Measurements from ENCODE around the gene MPZL1. TPM values are rescaled to one million over a fixed set of nuclear protein-coding genes. Genes with fewer than 3 reads are reported as not detected.

MPZL1 gene
- total RNA-seq, 2 experiments from 2014 or later, result 1.2 to 1.5 TPM

DNA sequence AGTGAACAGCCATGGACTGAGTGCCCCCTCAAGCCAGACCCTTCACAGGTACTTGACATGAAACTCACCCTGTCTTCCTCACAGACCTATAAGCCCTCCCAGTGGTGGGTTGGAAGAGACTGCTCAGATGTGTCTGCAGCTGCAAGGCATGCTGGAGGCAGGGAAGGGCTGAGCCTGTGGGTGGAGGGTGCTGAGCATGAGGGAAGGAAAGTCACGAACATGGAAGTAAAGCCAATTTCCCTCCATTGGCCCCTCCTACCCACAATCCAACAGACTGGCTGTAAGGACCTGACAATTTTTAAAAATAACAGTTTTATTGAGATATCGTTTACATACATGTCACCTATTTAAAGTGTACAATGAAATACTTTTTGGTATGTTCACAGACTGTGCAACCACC, 47.6 kb upstream of the MPZL1 start:
- ChIA-PET POLR2A (interaction anchor here (2.1 kb wide), 1 partner anchor 31 kb away, joined by 5 read pairs; no protein-coding TSS in a partner anchor), CTCF (interaction anchor here (2.1 to 3.1 kb wide), 3 partner anchors 14 to 37 kb away, joined by 5 to 13 read pairs (median 5); no protein-coding TSS in a partner anchor)
- no peak overlapping the region for H3K4me3 ChIP-seq (ENCODE audit: low read length)
- no peak overlapping the region for H3K27ac ChIP-seq (ENCODE audit: low read depth in 1 of 2, low read length in 2 of 2)
- DNase-seq, result no peak
- Mint-ChIP-seq H3K27me3 (no peaks in the 10 kb centered on the region), H3K36me3 (ENCODE audit: low read depth) (peaks cover 60% of the 10 kb centered on the region), H3K4me3 (no peak overlapping the region), H3K27ac (no peak overlapping the region), H3K9me3 (no peaks in the 10 kb centered on the region), H3K4me1 (ENCODE audit: low read depth) (peaks cover 54% of the 10 kb centered on the region)
- ATAC-seq (ENCODE audit: poor library complexity), result no peak
- no peaks in the 10 kb centered on the region for H3K27me3 ChIP-seq (ENCODE audit: control insufficient read depth in 1 of 2, insufficient read depth in 2 of 2, low read length in 2 of 2)
- no peaks in the 10 kb centered on the region for H3K9me3 ChIP-seq (ENCODE audit: control insufficient read depth in 1 of 2, insufficient read depth in 1 of 2, low read length in 2 of 2)
- peaks cover 58% of the 10 kb centered on the region for H3K4me1 ChIP-seq (ENCODE audit: insufficient read depth, low read length)
- peaks cover 80% of the 10 kb centered on the region for H3K36me3 ChIP-seq (ENCODE audit: insufficient read depth, low read length)
- TF ChIP-seq, protein P1, sequence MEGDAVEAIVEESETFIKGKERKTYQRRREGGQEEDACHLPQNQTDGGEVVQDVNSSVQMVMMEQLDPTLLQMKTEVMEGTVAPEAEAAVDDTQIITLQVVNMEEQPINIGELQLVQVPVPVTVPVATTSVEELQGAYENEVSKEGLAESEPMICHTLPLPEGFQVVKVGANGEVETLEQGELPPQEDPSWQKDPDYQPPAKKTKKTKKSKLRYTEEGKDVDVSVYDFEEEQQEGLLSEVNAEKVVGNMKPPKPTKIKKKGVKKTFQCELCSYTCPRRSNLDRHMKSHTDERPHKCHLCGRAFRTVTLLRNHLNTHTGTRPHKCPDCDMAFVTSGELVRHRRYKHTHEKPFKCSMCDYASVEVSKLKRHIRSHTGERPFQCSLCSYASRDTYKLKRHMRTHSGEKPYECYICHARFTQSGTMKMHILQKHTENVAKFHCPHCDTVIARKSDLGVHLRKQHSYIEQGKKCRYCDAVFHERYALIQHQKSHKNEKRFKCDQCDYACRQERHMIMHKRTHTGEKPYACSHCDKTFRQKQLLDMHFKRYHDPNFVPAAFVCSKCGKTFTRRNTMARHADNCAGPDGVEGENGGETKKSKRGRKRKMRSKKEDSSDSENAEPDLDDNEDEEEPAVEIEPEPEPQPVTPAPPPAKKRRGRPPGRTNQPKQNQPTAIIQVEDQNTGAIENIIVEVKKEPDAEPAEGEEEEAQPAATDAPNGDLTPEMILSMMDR (IDR thresholded peaks at IDR 0.05), result no peak
- intact Hi-C loops (cut with DNase I, micrococcal nuclease), result no loop called here

DNA sequence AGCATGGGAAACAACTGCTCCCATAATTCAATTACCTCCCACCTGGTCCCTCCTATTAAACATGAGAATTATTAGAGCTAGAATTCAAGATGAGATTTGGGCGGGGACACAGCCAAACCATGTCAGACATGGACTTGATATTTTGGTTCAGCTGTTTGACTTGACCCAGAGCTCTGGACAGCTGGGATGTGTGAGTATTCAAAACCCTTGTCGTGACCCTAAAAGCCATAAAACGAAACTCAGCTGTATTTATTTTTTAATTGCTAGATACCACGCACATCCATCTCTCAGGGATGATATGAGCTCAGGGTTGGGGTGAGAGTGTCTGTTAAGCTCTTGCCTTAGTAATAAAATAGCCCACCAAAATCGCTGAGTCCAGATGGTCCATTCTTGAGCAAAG, 46.3 kb upstream of the MPZL1 start:
- Mint-ChIP-seq H3K36me3 (ENCODE audit: low read depth) (peaks cover 51% of the 10 kb centered on the region), H3K4me1 (ENCODE audit: low read depth) (peaks cover 43% of the 10 kb centered on the region), H3K4me3 (no peak overlapping the region), H3K27me3 (no peaks in the 10 kb centered on the region), H3K27ac (no peak overlapping the region), H3K9me3 (no peaks in the 10 kb centered on the region)
- Histone ChIP-seq H3K27ac (ENCODE audit: low read depth in 1 of 2, low read length in 2 of 2) (peak overlapping the region in 1 of 2 donors; percentile 5), H3K4me3 (ENCODE audit: low read length) (no peak overlapping the region), H3K27me3 (ENCODE audit: control insufficient read depth in 1 of 2, insufficient read depth in 2 of 2, low read length in 2 of 2) (no peaks in the 10 kb centered on the region), H3K4me1 (ENCODE audit: insufficient read depth, low read length) (peaks cover 57% of the 10 kb centered on the region), H3K36me3 (ENCODE audit: insufficient read depth, low read length) (peaks cover 80% of the 10 kb centered on the region), H3K9me3 (ENCODE audit: control insufficient read depth in 1 of 2, insufficient read depth in 1 of 2, low read length in 2 of 2) (no peaks in the 10 kb centered on the region)
- TF ChIP-seq, protein P1 (IDR thresholded peaks at IDR 0.05), result no peak
- CTCF ChIA-PET, result interaction anchor here (2.1 to 3.1 kb wide), 3 partner anchors 12 to 38 kb away, joined by 5 to 13 read pairs (median 5); no protein-coding TSS in a partner anchor
- intact Hi-C loops (cut with DNase I, micrococcal nuclease), result loop anchor here in 1 of 2 experiments (5.0 kb wide), 1 partner anchor 33 kb away; no protein-coding TSS in a partner anchor
- POLR2A ChIA-PET, result interaction anchor here (0.8 to 2.1 kb wide), 5 partner anchors 12 to 75 kb away, joined by 3 to 5 read pairs (median 4); no protein-coding TSS in a partner anchor
- ATAC-seq (ENCODE audit: poor library complexity) (no peak), DNase-seq (no peak)

DNA sequence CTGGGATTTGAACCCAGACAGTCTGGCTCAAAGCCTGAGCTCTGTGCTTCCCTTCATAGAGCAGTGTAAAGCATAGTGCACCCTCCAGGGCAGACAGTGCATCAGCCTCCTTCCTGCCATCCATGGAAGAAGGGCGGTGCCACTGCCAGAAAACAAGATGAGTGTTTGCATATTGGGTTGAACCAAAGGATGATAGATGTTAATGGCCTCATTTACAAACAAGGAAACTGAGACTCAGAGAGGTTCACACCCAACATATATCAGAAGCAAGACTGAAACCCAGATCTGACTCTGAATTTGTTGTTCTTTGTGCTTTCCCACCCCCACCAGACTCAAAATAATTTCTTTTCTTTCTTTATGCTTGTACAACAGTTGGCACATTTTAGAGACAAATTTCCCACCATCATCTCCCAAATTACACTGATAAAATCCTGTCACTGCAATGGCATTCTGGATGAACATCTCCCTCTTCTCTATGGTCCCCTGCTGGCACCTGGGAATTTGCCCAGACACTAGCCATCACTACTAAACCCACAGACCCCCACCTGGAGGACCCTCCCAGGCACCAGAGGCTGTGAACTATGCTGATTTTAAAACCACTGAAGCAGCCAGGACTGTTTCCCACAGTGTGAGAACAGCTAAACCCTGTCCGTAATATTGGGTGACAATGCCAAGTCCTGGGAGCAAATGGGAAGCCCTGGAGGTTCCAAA, 45.4 kb upstream of the MPZL1 start:
- H3K4me1 ChIP-seq (ENCODE audit: insufficient read depth, low read length), result peaks cover 56% of the 10 kb centered on the region

More for the DNA sequence above, 45.4 kb upstream of the MPZL1 start:
- Mint-ChIP-seq H3K36me3 (ENCODE audit: low read depth) (peaks cover 42% of the 10 kb centered on the region), H3K9me3 (no peaks in the 10 kb centered on the region), H3K4me1 (ENCODE audit: low read depth) (peaks cover 34% of the 10 kb centered on the region), H3K27ac (no peak overlapping the region), H3K4me3 (no peak overlapping the region), H3K27me3 (no peaks in the 10 kb centered on the region)
- CTCF ChIA-PET, result interaction anchor here (2.1 to 3.1 kb wide), 2 partner anchors 11 to 39 kb away, joined by 5 to 13 read pairs; no protein-coding TSS in a partner anchor
- ATAC-seq (ENCODE audit: poor library complexity) (no peak), DNase-seq (peak in 1 of 14 experiments; percentile 20)
- POLR2A ChIA-PET, result interaction anchor here (0.8 to 2.1 kb wide), 5 partner anchors 11 to 76 kb away, joined by 3 to 5 read pairs (median 4); no protein-coding TSS in a partner anchor
- H3K27me3 ChIP-seq (ENCODE audit: control insufficient read depth in 1 of 2, insufficient read depth in 2 of 2, low read length in 2 of 2), result no peaks in the 10 kb centered on the region
- no peak overlapping the region for H3K4me3 ChIP-seq (ENCODE audit: low read length)
- peak overlapping the region in 1 of 2 donors; percentile 5 for H3K27ac ChIP-seq (ENCODE audit: low read depth in 1 of 2, low read length in 2 of 2)
- TF ChIP-seq, protein P1 (IDR thresholded peaks at IDR 0.05), result no peak
- intact Hi-C loops (cut with DNase I, micrococcal nuclease), result loop anchor here in 1 of 2 experiments (5.0 kb wide), 1 partner anchor 34 kb away; no protein-coding TSS in a partner anchor
- H3K9me3 ChIP-seq (ENCODE audit: control insufficient read depth in 1 of 2, insufficient read depth in 1 of 2, low read length in 2 of 2), result no peaks in the 10 kb centered on the region
- H3K36me3 ChIP-seq (ENCODE audit: insufficient read depth, low read length), result peaks cover 80% of the 10 kb centered on the region
